Coronary artery (tissue), 2 donors: ENCODE measurements around the gene FSHR.

Source experiments
- DNase-seq: peaks from one replicate; pipeline ENCODE4 v3.0.0-alpha.2; 2017; ENCODE audit warnings: low spot score
- H3K27ac ChIP-seq, 2 donors: fragments of 200-600 bp; sonication (generic); one replicate each; pipeline ENCODE4 v1.5.1; 2016 to 2019
- H3K4me3 ChIP-seq: fragments of 200-600 bp; sonication (generic); 2 replicates; pipeline ENCODE4 v1.5.1; 2016; ENCODE audit warnings: mild to moderate bottlenecking, moderate library complexity
- TF ChIP-seq, protein P1 (sequence below): fragments of 200-600 bp; sonication (generic); IDR thresholded peaks from one replicate; pipeline ENCODE4 v1.5.1; 2019; ENCODE audit warnings: antibody characterized with exemption

FSHR gene

DNA sequence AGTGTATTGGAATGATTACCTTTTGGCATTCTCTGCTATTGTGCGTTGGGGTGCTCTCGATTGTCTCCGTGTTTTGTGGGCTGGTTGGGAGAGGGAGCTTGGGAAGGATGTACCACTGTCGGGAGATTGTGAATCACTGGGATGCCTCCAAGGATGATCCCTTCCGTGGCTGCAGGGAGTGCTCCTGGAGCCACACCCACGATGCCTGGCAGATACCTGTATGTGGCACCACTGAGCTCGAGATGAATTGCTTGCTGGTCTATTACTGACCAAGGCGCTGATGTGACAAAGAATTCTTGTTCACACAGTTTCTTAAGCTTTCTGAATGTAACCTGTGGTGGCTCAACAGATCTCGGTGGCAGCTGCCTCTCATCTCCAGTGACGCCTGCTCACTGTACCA lies 239.1 kb downstream of the FSHR start:
- no peak overlapping the region for H3K27ac ChIP-seq
- no peak for DNase-seq
- H3K4me3 ChIP-seq, result no peak overlapping the region
- TF ChIP-seq, protein P1, sequence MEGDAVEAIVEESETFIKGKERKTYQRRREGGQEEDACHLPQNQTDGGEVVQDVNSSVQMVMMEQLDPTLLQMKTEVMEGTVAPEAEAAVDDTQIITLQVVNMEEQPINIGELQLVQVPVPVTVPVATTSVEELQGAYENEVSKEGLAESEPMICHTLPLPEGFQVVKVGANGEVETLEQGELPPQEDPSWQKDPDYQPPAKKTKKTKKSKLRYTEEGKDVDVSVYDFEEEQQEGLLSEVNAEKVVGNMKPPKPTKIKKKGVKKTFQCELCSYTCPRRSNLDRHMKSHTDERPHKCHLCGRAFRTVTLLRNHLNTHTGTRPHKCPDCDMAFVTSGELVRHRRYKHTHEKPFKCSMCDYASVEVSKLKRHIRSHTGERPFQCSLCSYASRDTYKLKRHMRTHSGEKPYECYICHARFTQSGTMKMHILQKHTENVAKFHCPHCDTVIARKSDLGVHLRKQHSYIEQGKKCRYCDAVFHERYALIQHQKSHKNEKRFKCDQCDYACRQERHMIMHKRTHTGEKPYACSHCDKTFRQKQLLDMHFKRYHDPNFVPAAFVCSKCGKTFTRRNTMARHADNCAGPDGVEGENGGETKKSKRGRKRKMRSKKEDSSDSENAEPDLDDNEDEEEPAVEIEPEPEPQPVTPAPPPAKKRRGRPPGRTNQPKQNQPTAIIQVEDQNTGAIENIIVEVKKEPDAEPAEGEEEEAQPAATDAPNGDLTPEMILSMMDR, result no peak

DNA sequence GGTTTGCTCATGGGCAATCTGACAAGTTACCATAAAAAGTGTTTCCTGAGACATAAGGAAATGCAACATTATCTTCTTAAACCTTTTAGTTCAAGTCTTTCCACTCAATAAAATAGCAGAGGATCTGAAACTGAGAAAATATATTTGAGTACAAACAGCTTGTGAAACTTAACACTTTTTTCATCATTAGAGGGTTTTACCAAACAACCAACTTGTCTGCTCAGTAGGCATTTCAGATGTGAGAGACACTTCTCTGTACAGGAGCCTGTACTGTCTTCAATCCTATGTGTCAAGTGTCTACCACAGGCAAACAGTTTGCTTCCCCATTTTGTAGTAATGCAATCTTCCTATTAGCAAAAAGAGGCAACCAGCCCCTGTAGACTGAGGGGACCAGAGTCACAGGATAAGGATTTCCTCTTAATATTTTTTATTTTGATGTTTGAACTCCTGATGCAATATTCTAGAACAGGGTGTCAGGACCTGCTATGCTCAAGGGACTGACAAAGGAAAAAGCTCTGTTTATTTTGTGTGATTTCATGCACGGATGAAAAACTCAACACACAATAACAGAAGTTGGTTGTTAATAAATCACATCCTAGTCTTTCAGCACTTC lies 239.7 kb downstream of the FSHR start:
- H3K27ac ChIP-seq, result no peak overlapping the region
- TF ChIP-seq, protein P1, result no peak
- no peak overlapping the region for H3K4me3 ChIP-seq
- no peak for DNase-seq
